UCSD-AML1 (cell line): ENCODE results near the gene TRIM62.
"Not testable (repeated sequence)": the region's sequence is repeated elsewhere in the genome, so short reads cannot be mapped to it uniquely, and the experiment has no call there.

Experiments used
- DNase-seq: peaks from one replicate; lab custom pipeline; 2025; ENCODE audit not compliant: unreplicated experiment; lab: John Stamatoyannopoulos, UW

Gene TRIM62

DNA sequence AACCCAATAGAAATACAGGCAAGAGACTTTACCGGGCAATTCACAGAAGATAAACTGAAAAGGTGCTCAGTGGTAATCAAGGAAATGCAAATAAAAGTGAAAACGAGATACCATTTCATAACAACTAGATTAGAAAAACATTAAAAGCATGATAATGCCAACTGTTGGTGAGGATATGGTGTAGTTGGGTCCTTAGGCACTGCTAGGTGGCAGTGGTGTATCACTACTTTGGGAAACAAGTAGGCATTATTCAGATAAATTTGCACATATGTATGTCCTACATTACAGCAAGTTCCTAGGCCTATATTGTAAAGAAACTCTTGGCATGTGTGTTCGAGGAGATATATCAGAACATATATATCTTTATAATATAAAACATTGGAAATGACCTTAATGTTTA, 69.9 kb downstream of the TRIM62 start:
- no peak for DNase-seq

GRCh38 chr1:33110477-33110876, 71.4 kb downstream of the TRIM62 start:
- DNase-seq: no peak

- DNase-seq: not testable (repeated sequence)
Measured at GRCh38 chr1:33100119-33100415, 81.8 kb downstream of the TRIM62 start.

- DNase-seq: peak; percentile 97
Measured at GRCh38 chr1:33099290-33100118, 82.3 kb downstream of the TRIM62 start.

GRCh38 chr1:33098371-33098770, 83.5 kb downstream of the TRIM62 start:
- DNase-seq: no peak

DNA sequence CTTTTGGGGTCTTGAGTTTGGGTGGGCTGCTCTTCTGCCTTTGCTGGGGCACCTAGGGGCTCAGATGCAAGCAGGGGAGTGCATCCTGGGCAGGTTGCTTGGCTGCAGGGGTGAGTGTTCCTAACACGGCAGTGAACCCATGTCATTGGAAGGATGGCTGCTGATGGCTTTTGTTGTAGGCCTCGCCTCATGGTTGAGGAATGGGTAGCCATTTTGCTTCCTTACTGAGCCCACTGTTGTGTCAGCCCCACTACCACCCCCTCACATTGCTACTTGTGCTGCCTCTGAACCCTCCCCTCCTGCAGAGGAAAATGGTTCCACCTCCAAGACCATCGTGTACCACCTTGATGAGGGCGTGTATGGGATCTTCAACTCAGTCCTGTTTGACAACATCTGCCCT, 84.1 kb downstream of the TRIM62 start:
- no peak for DNase-seq

GRCh38 chr1:33097137-33097611, 84.7 kb downstream of the TRIM62 start:
- no peak for DNase-seq

DNA sequence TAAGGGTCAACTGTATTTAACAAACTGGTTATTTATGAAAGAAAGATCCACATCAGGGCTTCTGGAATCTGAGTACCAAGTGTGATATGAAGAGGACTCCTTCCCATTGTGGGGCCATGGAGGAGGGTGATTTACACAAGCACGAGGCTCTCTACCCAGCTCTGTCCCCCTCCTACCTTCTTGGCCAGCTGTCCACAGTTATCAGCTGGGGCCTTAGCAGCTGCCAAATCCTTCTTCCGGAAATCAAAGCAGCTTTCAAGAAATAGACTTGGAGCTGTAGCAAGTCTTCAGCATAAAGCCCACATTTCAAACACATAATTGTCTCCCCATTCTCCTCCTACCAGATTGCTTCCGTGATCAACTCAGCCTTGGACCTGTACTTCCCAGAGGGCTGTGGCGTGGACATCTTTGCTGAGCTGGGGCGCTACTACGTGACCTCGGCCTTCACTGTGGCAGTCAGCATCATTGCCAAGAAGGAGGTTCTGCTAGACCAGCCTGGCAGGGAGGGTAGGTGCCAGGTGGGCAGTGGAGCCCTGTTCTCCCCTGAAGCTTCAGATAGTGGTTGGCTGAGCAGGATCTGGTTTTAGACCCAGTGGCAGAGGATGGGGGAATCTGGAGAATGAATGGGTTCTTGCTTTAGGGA, 85.4 kb downstream of the TRIM62 start:
- DNase-seq: no peak
